ENCODE data around the gene UTS2R.

GRCh38 chr17:82321947-82322466 lies 49.6 kb upstream of the UTS2R start:
- no peak for TF ChIP-seq CTCF (IDR thresholded peaks at IDR 0.05)
- TF ChIP-seq POLR2A (IDR thresholded peaks at IDR 0.05): no peak
